WTC11 (cell line): Measurements from ENCODE around the gene KIF21B. TPM values are rescaled to one million over a fixed set of nuclear protein-coding genes. Genes with fewer than 3 reads are reported as not detected.
"Not testable (repeated sequence)": the region's sequence is repeated elsewhere in the genome, so short reads cannot be mapped to it uniquely, and the experiment has no call there.

Experiments used
- ATAC-seq: fragments of 200-7000 bp; cut with Tn5 transposase; 2 replicates; pipeline ENCODE4 v1.10.0; 2021; ENCODE audit warnings: mild to moderate bottlenecking, moderate library complexity
- CTCF ChIA-PET: fragments of 300-600 bp; sonication (Branson Sonifier 250); formaldehyde crosslinking; loops from one replicate; lab custom pipeline; 2021; ENCODE audit warnings: antibody characterized with exemption; lab: Charles Lee
- POLR2A ChIA-PET: fragments of 350-600 bp; sonication (Branson Sonifier 250); formaldehyde crosslinking; loops from one replicate; lab custom pipeline; 2021; ENCODE audit warnings: antibody characterized with exemption; lab: Charles Lee
- DNase-seq: peaks from one replicate; pipeline ENCODE4 v3.0.0; 2021; ENCODE audit warnings: low spot score
- H3K27ac Mint-ChIP-seq: 2 replicates; pipeline ENCODE4 v1.8.0; 2021; ENCODE audit warnings: mixed read lengths
- H3K27me3 Mint-ChIP-seq: 2 replicates; pipeline ENCODE4 v1.8.0; 2021; ENCODE audit warnings: low read depth, mild to moderate bottlenecking, moderate library complexity, mixed read lengths
- H3K36me3 Mint-ChIP-seq: 2 replicates; pipeline ENCODE4 v1.8.0; 2021; ENCODE audit warnings: mixed read lengths
- H3K4me1 Mint-ChIP-seq: 2 replicates; pipeline ENCODE4 v1.8.0; 2022; ENCODE audit warnings: mixed read lengths
- H3K4me3 Mint-ChIP-seq: 2 replicates; pipeline ENCODE4 v1.8.0; 2021; ENCODE audit warnings: mild to moderate bottlenecking, moderate library complexity, mixed read lengths
- H3K9me3 Mint-ChIP-seq: 2 replicates; pipeline ENCODE4 v1.8.0; 2021; ENCODE audit warnings: mixed read lengths
- CBFB ChIP-seq: sonication (generic); formaldehyde crosslinking; IDR thresholded peaks from 2 replicates; pipeline ENCODE4 v1.8.1; 2022; ENCODE audit warnings: mild to moderate bottlenecking, low read depth, missing genetic modification reagents
- E2F1 ChIP-seq: sonication (generic); formaldehyde crosslinking; IDR thresholded peaks from 2 replicates; pipeline ENCODE4 v1.8.0; 2022; ENCODE audit warnings: mild to moderate bottlenecking, missing genetic modification reagents
- EMX1 ChIP-seq: fragments of 250-450 bp; sonication (Bioruptor Pico); IDR thresholded peaks from 2 replicates; pipeline ENCODE4 v1.8.0; 2021; ENCODE audit warnings: mild to moderate bottlenecking
- FOXP4 ChIP-seq: sonication (generic); formaldehyde crosslinking; IDR thresholded peaks from 2 replicates; pipeline ENCODE4 v1.8.0; 2022; ENCODE audit warnings: mild to moderate bottlenecking, missing genetic modification reagents
- JAZF1 ChIP-seq: fragments of 250-450 bp; sonication (Bioruptor Pico); IDR thresholded peaks from 2 replicates; pipeline ENCODE4 v1.9.0; 2021; ENCODE audit warnings: moderate library complexity, mild to moderate bottlenecking, inconsistent platforms
- MLX ChIP-seq: sonication (generic); formaldehyde crosslinking; IDR thresholded peaks from 2 replicates; pipeline ENCODE4 v1.8.1; 2023; ENCODE audit warnings: mild to moderate bottlenecking, missing genetic modification reagents, moderate library complexity
- NR2C2 ChIP-seq: sonication (generic); formaldehyde crosslinking; IDR thresholded peaks from 2 replicates; pipeline ENCODE4 v1.8.0; 2022; ENCODE audit warnings: mild to moderate bottlenecking, missing genetic modification reagents
- SMAD4 ChIP-seq: sonication (generic); formaldehyde crosslinking; IDR thresholded peaks from 2 replicates; pipeline ENCODE4 v1.8.0; 2022; ENCODE audit warnings: mild to moderate bottlenecking, missing genetic modification reagents
- USF1 ChIP-seq: sonication (generic); formaldehyde crosslinking; IDR thresholded peaks from 2 replicates; pipeline ENCODE4 v1.8.0; 2022; ENCODE audit warnings: mild to moderate bottlenecking, missing genetic modification reagents
- ZNF138 ChIP-seq: sonication (generic); formaldehyde crosslinking; conservative IDR thresholded peaks from 2 replicates; pipeline ENCODE4 v1.8.1; 2022; ENCODE audit warnings: mild to moderate bottlenecking, moderate library complexity, missing genetic modification reagents
- total RNA-seq: library from RNA; stranded (reverse); gene quantifications from 3 replicates; pipeline ENCODE4 v1.2.3, GENCODE V29; 2021

The KIF21B gene
- total RNA-seq, 1 experiment from 2014 or later = 19.4 TPM

GRCh38 chr1:200938955-200939354, 84.6 kb downstream of the KIF21B start:
- POLR2A ChIA-PET = no interaction called here
- Mint-ChIP-seq H3K27ac (no peak overlapping the region), H3K27me3 (no peaks in the 10 kb centered on the region), H3K36me3 (no peaks in the 10 kb centered on the region), H3K9me3 (peaks cover 12% of the 10 kb centered on the region), H3K4me3 (no peak overlapping the region), H3K4me1 (no peaks in the 10 kb centered on the region)
- no peak for ATAC-seq
- DNase-seq = no peak
- TF ChIP-seq MLX (no peak), SMAD4 (no peak)
- CTCF ChIA-PET = interaction anchor here (0.6 to 1.1 kb wide), 6 partner anchors 22 to 172 kb away, joined by 3 to 5 read pairs (median 3); no protein-coding TSS in a partner anchor

- CTCF ChIA-PET = interaction anchor here (1.0 kb wide), 1 partner anchor 313 kb away, joined by 3 read pairs; no protein-coding TSS in a partner anchor
- DNase-seq = not testable (repeated sequence)
Measured at GRCh38 chr1:200935286-200935962, 88.1 kb downstream of the KIF21B start.

GRCh38 chr1:200934676-200935245, 88.8 kb downstream of the KIF21B start:
- Mint-ChIP-seq H3K27ac (no peak overlapping the region), H3K36me3 (no peaks in the 10 kb centered on the region), H3K4me3 (no peak overlapping the region), H3K4me1 (no peaks in the 10 kb centered on the region), H3K9me3 (peaks cover 12% of the 10 kb centered on the region), H3K27me3 (no peaks in the 10 kb centered on the region)
- DNase-seq (no peak), ATAC-seq (no peak)
- ChIA-PET POLR2A (no interaction called here), CTCF (interaction anchor here (1.0 kb wide), 1 partner anchor 312 kb away, joined by 3 read pairs; no protein-coding TSS in a partner anchor)
- TF ChIP-seq E2F1 (CRISPR knock-in tag) = no peak

More at GRCh38 chr1:200935286-200935962, 88.1 kb downstream of the KIF21B start:
- H3K4me1 Mint-ChIP-seq, H3K27me3 Mint-ChIP-seq, POLR2A ChIA-PET, H3K27ac Mint-ChIP-seq, ATAC-seq, H3K4me3 Mint-ChIP-seq, H3K36me3 Mint-ChIP-seq: not testable (repeated sequence)
- H3K9me3 Mint-ChIP-seq = peaks cover 17% of the 10 kb centered on the region

GRCh38 chr1:200931776-200932175, 91.7 kb downstream of the KIF21B start:
- H3K27me3 Mint-ChIP-seq = no peaks in the 10 kb centered on the region
- ChIA-PET POLR2A (no interaction called here), CTCF (interaction anchor here (1.1 to 1.3 kb wide), 2 partner anchors 40 to 48 kb away, joined by 5 to 6 read pairs; no protein-coding TSS in a partner anchor)
- DNase-seq (no peak), ATAC-seq (no peak)
- H3K36me3 Mint-ChIP-seq = no peaks in the 10 kb centered on the region
- TF ChIP-seq USF1 (CRISPR knock-in tag) = no peak
- peaks cover 12% of the 10 kb centered on the region for H3K9me3 Mint-ChIP-seq
- no peak overlapping the region for H3K4me3 Mint-ChIP-seq
- no peaks in the 10 kb centered on the region for H3K4me1 Mint-ChIP-seq
- no peak overlapping the region for H3K27ac Mint-ChIP-seq

GRCh38 chr1:200930285-200930684, 93.2 kb downstream of the KIF21B start:
- H3K4me3 Mint-ChIP-seq, H3K36me3 Mint-ChIP-seq, ATAC-seq, DNase-seq, H3K4me1 Mint-ChIP-seq, CTCF ChIA-PET, POLR2A ChIA-PET, H3K27me3 Mint-ChIP-seq, H3K27ac Mint-ChIP-seq: not testable (repeated sequence)
- H3K9me3 Mint-ChIP-seq = peaks cover 12% of the 10 kb centered on the region

GRCh38 chr1:200929530-200930278, 93.8 kb downstream of the KIF21B start:
- H3K27ac Mint-ChIP-seq = no peak overlapping the region
- H3K27me3 Mint-ChIP-seq = no peaks in the 10 kb centered on the region; the same call in 1 of the 2 replicates
- ChIA-PET CTCF (interaction anchor here (1.0 to 1.1 kb wide), 2 partner anchors 42 to 50 kb away, joined by 3 to 4 read pairs; no protein-coding TSS in a partner anchor), POLR2A (no interaction called here)
- no peak for DNase-seq
- no peaks in the 10 kb centered on the region for H3K36me3 Mint-ChIP-seq
- ATAC-seq = no peak
- no peaks in the 10 kb centered on the region for H3K4me1 Mint-ChIP-seq
- TF ChIP-seq ZNF138 (CRISPR knock-in tag) = no peak
- no peak for TF ChIP-seq EMX1 (CRISPR knock-in tag)
- no peak for TF ChIP-seq FOXP4 (CRISPR knock-in tag)
- TF ChIP-seq NR2C2 (CRISPR knock-in tag) = no peak
- no peak for TF ChIP-seq JAZF1
- no peak for TF ChIP-seq CBFB
- no peak overlapping the region for H3K4me3 Mint-ChIP-seq
- H3K9me3 Mint-ChIP-seq = peaks cover 12% of the 10 kb centered on the region
